Endodermal cell (in vitro differentiated cells): ENCODE measurements around the gene NOG. TPM values are rescaled to one million over a fixed set of nuclear protein-coding genes. Genes with fewer than 3 reads are reported as not detected.

Experiments used
- DNase-seq: peaks from one replicate; pipeline ENCODE4 v3.0.0-alpha.2; 2017
- H3K27ac ChIP-seq: 2 replicates; pipeline ENCODE4 v1.5.1; 2013; ENCODE audit warnings: mild to moderate bottlenecking, low read depth, low read length, moderate library complexity
- H3K27me3 ChIP-seq: 2 replicates; pipeline ENCODE4 v1.6.1; 2013; ENCODE audit warnings: mild to moderate bottlenecking, low read length, moderate library complexity; ENCODE audit not compliant: insufficient read depth, control insufficient read depth, poor library complexity, severe bottlenecking
- H3K36me3 ChIP-seq: 2 replicates; pipeline ENCODE4 v1.7.0; 2013; ENCODE audit warnings: mild to moderate bottlenecking, low read length, moderate library complexity; ENCODE audit not compliant: control insufficient read depth, insufficient read depth
- H3K4me1 ChIP-seq: one replicate; pipeline ENCODE4 v1.7.0; 2013; ENCODE audit warnings: low read length; ENCODE audit not compliant: control insufficient read depth, insufficient read depth
- H3K4me3 ChIP-seq: 2 replicates; pipeline ENCODE4 v1.5.1; 2013; ENCODE audit warnings: mild to moderate bottlenecking, low read length, moderate library complexity
- H3K9ac ChIP-seq: 2 replicates; pipeline ENCODE4 v1.6.1; 2013; ENCODE audit warnings: mild to moderate bottlenecking, low read length, moderate library complexity; ENCODE audit not compliant: poor library complexity, severe bottlenecking; ENCODE audit errors: extremely low read depth
- H3K9me3 ChIP-seq: 2 replicates; pipeline ENCODE4 v1.6.1; 2013; ENCODE audit warnings: mild to moderate bottlenecking, low read length, moderate library complexity; ENCODE audit not compliant: control insufficient read depth
- H3K27ac Mint-ChIP-seq: 2 replicates; pipeline ENCODE4 v1.8.0; 2020; ENCODE audit warnings: mixed read lengths
- H3K27me3 Mint-ChIP-seq: 2 replicates; pipeline ENCODE4 v1.8.0; 2021; ENCODE audit warnings: mild to moderate bottlenecking, mixed read lengths; ENCODE audit not compliant: insufficient read depth
- H3K36me3 Mint-ChIP-seq: 2 replicates; pipeline ENCODE4 v1.8.0; 2020; ENCODE audit warnings: low read depth, mixed read lengths
- H3K4me1 Mint-ChIP-seq: 2 replicates; pipeline ENCODE4 v1.8.0; 2020; ENCODE audit warnings: mixed read lengths
- H3K4me3 Mint-ChIP-seq: 2 replicates; pipeline ENCODE4 v1.8.0; 2020; ENCODE audit warnings: mild to moderate bottlenecking, moderate library complexity, mixed read lengths
- H3K9me3 Mint-ChIP-seq: 2 replicates; pipeline ENCODE4 v1.8.0; 2020; ENCODE audit warnings: mild to moderate bottlenecking, mixed read lengths
- WGBS, 2 experiments: methylation state at CpG; one replicate each; pipeline versions ENCODE4 v1.1.5 to v1.1.7; 2013; ENCODE audit warnings: missing lambda C conversion rate in 2 of 2, mixed read lengths in 1 of 2; ENCODE audit not compliant: insufficient coverage in 1 of 2, insufficient read length in 1 of 2; 5-methylcytosine and 5-hydroxymethylcytosine counted together
- total RNA-seq, 2 donors: library from RNA; stranded (reverse); fragmentation: NEBNext Ultra II Directional in 1 of 2; extraction: Animal tissue kit (Norgen Biotek cat#: 25700) in 1 of 2; gene quantifications; 2 replicates in 1 of 2; 3 replicates in 1 of 2; pipeline ENCODE4 v1.2.1, GENCODE V29; 2021
- TF ChIP-seq, protein P1 (sequence below): fragments of 200-600 bp; sonication (generic); conservative IDR thresholded peaks from 2 replicates; pipeline ENCODE4 v1.5.0; 2021; ENCODE audit warnings: antibody characterized with exemption, mild to moderate bottlenecking

Gene NOG
- total RNA-seq, 2 donors from 2014 or later = 2.0 to 6.7 TPM

DNA sequence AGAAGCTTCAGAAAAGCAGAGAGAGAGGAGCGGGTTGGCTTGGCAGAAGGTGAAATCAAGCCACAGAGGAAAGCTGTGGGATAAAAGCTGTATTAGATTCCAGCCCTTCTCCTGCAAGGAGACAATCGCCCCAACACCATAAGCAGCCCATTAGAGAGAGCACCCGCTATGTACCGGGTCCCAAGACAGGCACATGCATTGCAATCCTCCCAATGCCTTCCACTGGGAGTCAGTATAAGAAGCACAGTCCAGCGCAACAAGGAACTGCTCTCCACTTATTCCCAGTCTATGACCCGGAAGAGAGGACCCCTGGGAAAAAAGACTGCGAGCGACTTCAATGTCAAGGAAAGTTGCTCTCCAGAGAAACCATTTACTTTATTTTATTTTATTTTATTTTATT lies 43.8 kb downstream of the NOG start:
- TF ChIP-seq, protein P1, sequence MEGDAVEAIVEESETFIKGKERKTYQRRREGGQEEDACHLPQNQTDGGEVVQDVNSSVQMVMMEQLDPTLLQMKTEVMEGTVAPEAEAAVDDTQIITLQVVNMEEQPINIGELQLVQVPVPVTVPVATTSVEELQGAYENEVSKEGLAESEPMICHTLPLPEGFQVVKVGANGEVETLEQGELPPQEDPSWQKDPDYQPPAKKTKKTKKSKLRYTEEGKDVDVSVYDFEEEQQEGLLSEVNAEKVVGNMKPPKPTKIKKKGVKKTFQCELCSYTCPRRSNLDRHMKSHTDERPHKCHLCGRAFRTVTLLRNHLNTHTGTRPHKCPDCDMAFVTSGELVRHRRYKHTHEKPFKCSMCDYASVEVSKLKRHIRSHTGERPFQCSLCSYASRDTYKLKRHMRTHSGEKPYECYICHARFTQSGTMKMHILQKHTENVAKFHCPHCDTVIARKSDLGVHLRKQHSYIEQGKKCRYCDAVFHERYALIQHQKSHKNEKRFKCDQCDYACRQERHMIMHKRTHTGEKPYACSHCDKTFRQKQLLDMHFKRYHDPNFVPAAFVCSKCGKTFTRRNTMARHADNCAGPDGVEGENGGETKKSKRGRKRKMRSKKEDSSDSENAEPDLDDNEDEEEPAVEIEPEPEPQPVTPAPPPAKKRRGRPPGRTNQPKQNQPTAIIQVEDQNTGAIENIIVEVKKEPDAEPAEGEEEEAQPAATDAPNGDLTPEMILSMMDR = no peak
- no peak for DNase-seq
- Histone ChIP-seq H3K9me3 (no peaks in the 10 kb centered on the region), H3K9ac (no peak overlapping the region), H3K27ac (no peak overlapping the region), H3K36me3 (no peaks in the 10 kb centered on the region), H3K4me3 (no peak overlapping the region), H3K4me1 (no peaks in the 10 kb centered on the region), H3K27me3 (peaks cover 84% of the 10 kb centered on the region)
- 88 to 100% methylated on average over 1 to 6 of the region's 8 CpGs for WGBS, 2 experiments
- H3K27me3 Mint-ChIP-seq = peaks cover 92% of the 10 kb centered on the region
- H3K4me1 Mint-ChIP-seq = peaks cover 10% of the 10 kb centered on the region
- no peaks in the 10 kb centered on the region for H3K9me3 Mint-ChIP-seq
- H3K27ac Mint-ChIP-seq = no peak overlapping the region
- no peaks in the 10 kb centered on the region for H3K36me3 Mint-ChIP-seq
- H3K4me3 Mint-ChIP-seq = no peak overlapping the region

DNA sequence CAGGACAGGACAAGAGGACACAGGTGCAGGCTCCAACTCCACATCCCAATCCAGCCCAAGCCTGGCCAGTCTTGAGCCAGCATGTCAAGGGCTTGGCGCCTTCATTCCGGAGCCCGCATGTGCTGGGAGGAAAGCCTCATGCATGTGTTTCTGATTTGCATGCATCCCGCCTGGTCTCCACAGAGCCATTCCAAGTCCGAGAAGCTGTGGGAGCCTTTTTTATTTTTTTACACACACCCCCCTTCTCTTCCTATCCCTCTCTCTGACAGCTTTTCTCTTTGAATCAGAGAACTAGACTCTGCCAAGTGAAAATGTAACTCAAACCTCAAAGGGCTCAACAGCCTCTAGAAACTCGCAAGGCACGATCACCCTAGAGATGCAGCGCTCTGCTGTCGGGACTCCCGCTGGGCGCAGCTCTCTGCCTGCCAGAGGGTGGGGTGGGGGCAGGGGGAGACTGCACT lies 45.1 kb downstream of the NOG start:
- DNase-seq = no peak
- Histone ChIP-seq H3K9me3 (no peaks in the 10 kb centered on the region), H3K4me3 (no peak overlapping the region), H3K27me3 (peaks cover 86% of the 10 kb centered on the region), H3K9ac (no peak overlapping the region), H3K4me1 (no peaks in the 10 kb centered on the region), H3K36me3 (no peaks in the 10 kb centered on the region), H3K27ac (no peak overlapping the region)
- Mint-ChIP-seq H3K4me1 (peaks cover 10% of the 10 kb centered on the region), H3K4me3 (no peak overlapping the region), H3K27me3 (peaks cover 93% of the 10 kb centered on the region), H3K27ac (no peak overlapping the region), H3K36me3 (no peaks in the 10 kb centered on the region), H3K9me3 (no peaks in the 10 kb centered on the region)
- TF ChIP-seq, protein P1 = no peak
- 83 to 87% methylated on average over 1 to 11 of the region's 11 CpGs for WGBS, 2 experiments

DNA sequence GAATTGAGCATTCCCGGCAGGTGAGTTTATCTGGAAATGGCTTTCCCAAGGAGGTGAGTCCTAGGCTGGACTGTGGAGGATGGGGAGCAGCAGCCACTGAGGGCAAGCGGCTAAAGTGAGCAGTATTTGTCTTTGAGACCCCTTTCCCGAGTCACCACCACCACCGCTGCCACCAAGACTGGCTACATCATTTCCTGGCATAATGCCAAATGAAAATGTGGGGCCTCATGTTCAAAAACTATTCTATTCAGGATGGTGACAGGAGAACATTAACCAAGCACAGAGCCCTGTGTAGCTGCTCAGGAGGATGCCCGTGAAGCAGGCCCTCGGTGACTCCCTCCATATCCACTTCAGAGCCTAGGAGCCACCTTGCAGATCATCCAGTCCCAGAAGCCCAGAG lies 46.0 kb downstream of the NOG start:
- no peaks in the 10 kb centered on the region for H3K36me3 Mint-ChIP-seq
- peaks cover 15% of the 10 kb centered on the region for H3K4me1 Mint-ChIP-seq
- no peaks in the 10 kb centered on the region for H3K36me3 ChIP-seq
- no peaks in the 10 kb centered on the region for H3K9me3 ChIP-seq
- no peak overlapping the region for H3K27ac ChIP-seq
- WGBS, 2 experiments = 91 to 100% methylated on average over 1 to 6 of the region's 6 CpGs
- TF ChIP-seq, protein P1 = no peak
- DNase-seq = no peak
- no peak overlapping the region for H3K9ac ChIP-seq
- H3K4me3 ChIP-seq = no peak overlapping the region
- H3K9me3 Mint-ChIP-seq = no peaks in the 10 kb centered on the region
- H3K27ac Mint-ChIP-seq = no peak overlapping the region
- H3K4me3 Mint-ChIP-seq = no peak overlapping the region
- H3K27me3 ChIP-seq = peaks cover 86% of the 10 kb centered on the region
- H3K4me1 ChIP-seq = no peaks in the 10 kb centered on the region
- H3K27me3 Mint-ChIP-seq = peaks cover 90% of the 10 kb centered on the region
